Measurements from ENCODE around the gene MGAM2. TPM values are rescaled to one million over a fixed set of nuclear protein-coding genes. Genes with fewer than 3 reads are reported as not detected.
A peak's percentile ranks its signal among the peaks of the same experiment; 100 is the strongest.

Gene MGAM2
- total and polyA plus RNA-seq, 2 of the 13 experiments (the other 11 are each of a cell fraction or from before 2014, with no cell fraction given), result 0.29 TPM; not detected in 1

- TF ChIP-seq ZNF839 (CRISPR knock-in tag; IDR thresholded peaks at IDR 0.05; ENCODE audit: borderline replicate concordance) (no peak), ZBTB38 (CRISPR knock-in tag; IDR thresholded peaks at IDR 0.05) (no peak), ZNF280B (CRISPR knock-in tag; IDR thresholded peaks at IDR 0.05; ENCODE audit: borderline replicate concordance) (no peak)
Measured at GRCh38 chr7:142175594-142175993, 64.1 kb downstream of the MGAM2 start (continued).

GRCh38 chr7:142176901-142177300 is 65.4 kb downstream of the MGAM2 start:
- H4K20me1 ChIP-seq (ENCODE audit: insufficient read depth, low read length), result no peaks in the 10 kb centered on the region
- H3K4me3 ChIP-seq (replicated peaks in 1 of 3; ENCODE audit: insufficient read depth in 1 of 3, low read depth in 2 of 3, low read length in 3 of 3), result no peak overlapping the region
- H2AFZ ChIP-seq (ENCODE audit: low read length), result no peak overlapping the region
- in situ Hi-C loops (cut with HindIII; ENCODE audit: extremely low pct_ligation_motif_present, low pct_unique_long_range_greater_than_20kb), result no loop called here
- no peak for DNase-seq (ENCODE audit: low spot score)
- TF ChIP-seq TOE1 (CRISPR knock-in tag; IDR thresholded peaks at IDR 0.05), result no peak
- 0 out of 2 replicates have a peak, but pooled peaks have one; percentile 0 for TF ChIP-seq CEBPB (IDR thresholded peaks at IDR 0.05; ENCODE audit: borderline replicate concordance, low read depth, low read length)
- 3% methylated on average over 1 of the region's 1 CpG for WGBS (ENCODE audit: low lambda C conversion rate)
- H3K36me3 ChIP-seq (replicated peaks in 1 of 2; ENCODE audit: control insufficient read depth in 1 of 2, insufficient read depth in 2 of 2, low read length in 2 of 2), result no peaks in the 10 kb centered on the region
- no peak overlapping the region for H3K9ac ChIP-seq (ENCODE audit: insufficient read depth, low read depth, low read length)
- no peaks in the 10 kb centered on the region for H3K9me3 ChIP-seq (ENCODE audit: low read length)
- intact Hi-C loops (cut with micrococcal nuclease; ENCODE audit: unreplicated experiment), result no loop called here
- no peak overlapping the region for H3K27ac ChIP-seq (ENCODE audit: extremely low read length, insufficient read depth, low read length)
- H3K27me3 ChIP-seq (ENCODE audit: control insufficient read depth in 1 of 2, insufficient read depth in 2 of 2, low read length in 2 of 2), result no peaks in the 10 kb centered on the region
- H3K4me1 ChIP-seq (ENCODE audit: insufficient read depth, low read length), result no peaks in the 10 kb centered on the region
- H3K4me2 ChIP-seq (ENCODE audit: low read depth, low read length), result no peak overlapping the region
- CTCF ChIA-PET (ENCODE audit: low intra/inter-chr PET ratio, low total read pairs), result no interaction called here
- no peak for ATAC-seq
- FAIRE-seq, result no peak
- no TSS peak for BruUV-seq (replicated peaks)
- POLR2A ChIA-PET, result no interaction called here
- H3K79me2 ChIP-seq (ENCODE audit: insufficient read depth, low read length), result no peaks in the 10 kb centered on the region

- no peak for FAIRE-seq
- in situ Hi-C loops (cut with HindIII; ENCODE audit: extremely low pct_ligation_motif_present, low pct_unique_long_range_greater_than_20kb), result no loop called here
- Histone ChIP-seq H4K20me1 (ENCODE audit: insufficient read depth, low read length) (no peaks in the 10 kb centered on the region), H3K4me3 (replicated peaks in 1 of 3; ENCODE audit: insufficient read depth in 1 of 3, low read depth in 2 of 3, low read length in 3 of 3) (no peak overlapping the region), H3K79me2 (ENCODE audit: insufficient read depth, low read length) (no peaks in the 10 kb centered on the region), H2AFZ (ENCODE audit: low read length) (no peak overlapping the region), H3K4me2 (ENCODE audit: low read depth, low read length) (no peak overlapping the region), H3K9me3 (ENCODE audit: low read length) (no peaks in the 10 kb centered on the region), H3K36me3 (replicated peaks in 1 of 2; ENCODE audit: control insufficient read depth in 1 of 2, insufficient read depth in 2 of 2, low read length in 2 of 2) (no peaks in the 10 kb centered on the region), H3K9ac (ENCODE audit: insufficient read depth, low read depth, low read length) (no peak overlapping the region), H3K27me3 (ENCODE audit: control insufficient read depth in 1 of 2, insufficient read depth in 2 of 2, low read length in 2 of 2) (no peaks in the 10 kb centered on the region), H3K27ac (ENCODE audit: extremely low read length, insufficient read depth, low read length) (no peak overlapping the region), H3K4me1 (ENCODE audit: insufficient read depth, low read length) (no peaks in the 10 kb centered on the region)
- no peak for ATAC-seq
- DNase-seq (ENCODE audit: low spot score), result no peak
- no peak for TF ChIP-seq MYC (CRISPR knock-in tag; IDR thresholded peaks at IDR 0.05; ENCODE audit: borderline replicate concordance)
- no peak for TF ChIP-seq HNRNPUL1 (IDR thresholded peaks at IDR 0.05; ENCODE audit: low read depth, low read length)
- TF ChIP-seq SRSF9 (IDR thresholded peaks at IDR 0.05; ENCODE audit: borderline replicate concordance, insufficient read depth, low read depth, low read length, poor library complexity, severe bottlenecking), result no peak
- TF ChIP-seq YY1 (IDR thresholded peaks at IDR 0.05; ENCODE audit: insufficient read depth, insufficient replicate concordance, low read depth, low read length), result no peak
- BruUV-seq (replicated peaks), result no TSS peak
- ChIA-PET CTCF (ENCODE audit: low intra/inter-chr PET ratio, low total read pairs) (no interaction called here), POLR2A (no interaction called here)
- intact Hi-C loops (cut with micrococcal nuclease; ENCODE audit: unreplicated experiment), result no loop called here
Measured at GRCh38 chr7:142177869-142178268, 66.4 kb downstream of the MGAM2 start.
